ENCODE data around the gene TGM6. TPM values are rescaled to one million over a fixed set of nuclear protein-coding genes. Genes with fewer than 3 reads are reported as not detected.

Gene TGM6
- polyA plus RNA-seq, 5 donors, result not detected

GRCh38 chr20:2364044-2364443 is 16.7 kb upstream of the TGM6 start:
- no peak for DNase-seq

GRCh38 chr20:2365091-2365490 is 15.6 kb upstream of the TGM6 start:
- no peak for DNase-seq

- no peak for DNase-seq
Measured at GRCh38 chr20:2365666-2366065, 15.0 kb upstream of the TGM6 start.

- DNase-seq, result no peak
Measured at GRCh38 chr20:2368621-2369020, 12.1 kb upstream of the TGM6 start.

DNA sequence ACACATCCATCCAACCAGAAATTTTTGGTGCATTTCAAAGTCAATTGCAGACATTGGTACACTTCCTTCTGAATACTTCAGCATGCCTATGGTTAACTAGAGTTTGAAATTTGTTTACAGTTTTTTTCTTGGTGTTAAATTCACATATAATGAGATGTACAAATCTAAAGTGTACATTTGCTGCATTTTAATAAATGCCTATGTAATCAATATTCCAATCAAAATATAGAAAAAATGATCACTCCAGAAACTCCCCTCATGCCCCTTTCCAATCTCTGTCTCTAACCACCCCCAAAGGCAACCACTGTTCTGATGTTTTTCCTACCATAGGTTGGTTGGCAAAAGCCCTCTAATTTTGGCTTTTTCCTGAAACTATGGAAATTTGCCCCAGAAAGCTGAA is 7.6 kb upstream of the TGM6 start:
- DNase-seq, result no peak

DNA sequence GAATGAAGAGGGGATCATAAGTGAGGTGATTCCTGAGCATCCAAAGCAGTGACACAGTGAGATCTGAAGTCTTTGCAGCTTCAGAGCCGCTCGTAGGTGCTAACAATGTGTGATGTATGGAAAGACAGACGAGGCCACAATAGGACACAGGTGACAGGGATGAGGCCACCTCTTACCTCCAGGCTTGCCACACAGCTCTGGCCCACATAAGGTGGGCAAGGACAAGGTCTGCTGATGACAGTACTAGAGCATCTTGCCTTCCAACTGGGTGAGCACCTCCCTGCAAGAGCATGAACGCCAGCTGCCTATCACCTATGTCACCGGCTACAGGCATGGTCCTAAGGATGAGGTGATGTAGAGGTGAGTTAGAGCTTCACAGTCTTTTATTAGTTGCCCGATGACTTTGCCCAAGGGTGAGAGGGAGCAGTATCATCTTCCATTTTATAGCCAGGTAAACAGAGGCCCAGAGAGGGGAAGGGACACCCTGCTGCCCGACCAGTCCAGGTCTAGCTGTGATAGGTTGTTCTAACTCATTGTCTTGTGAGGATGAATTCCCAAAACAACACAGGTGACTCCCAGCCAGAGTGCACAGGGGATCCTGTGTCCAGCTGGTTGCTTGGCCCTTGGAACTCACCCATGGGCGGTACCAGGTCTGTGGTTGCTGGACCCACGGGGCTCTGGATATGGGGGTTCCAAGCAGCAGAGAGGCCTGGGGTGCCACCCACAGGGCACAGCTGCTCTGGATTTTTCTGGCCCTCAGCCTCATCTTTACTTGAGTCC is 6.2 kb upstream of the TGM6 start:
- DNase-seq, result no peak

GRCh38 chr20:2378893-2379292 is 1.8 kb upstream of the TGM6 start:
- no peak for DNase-seq

DNA sequence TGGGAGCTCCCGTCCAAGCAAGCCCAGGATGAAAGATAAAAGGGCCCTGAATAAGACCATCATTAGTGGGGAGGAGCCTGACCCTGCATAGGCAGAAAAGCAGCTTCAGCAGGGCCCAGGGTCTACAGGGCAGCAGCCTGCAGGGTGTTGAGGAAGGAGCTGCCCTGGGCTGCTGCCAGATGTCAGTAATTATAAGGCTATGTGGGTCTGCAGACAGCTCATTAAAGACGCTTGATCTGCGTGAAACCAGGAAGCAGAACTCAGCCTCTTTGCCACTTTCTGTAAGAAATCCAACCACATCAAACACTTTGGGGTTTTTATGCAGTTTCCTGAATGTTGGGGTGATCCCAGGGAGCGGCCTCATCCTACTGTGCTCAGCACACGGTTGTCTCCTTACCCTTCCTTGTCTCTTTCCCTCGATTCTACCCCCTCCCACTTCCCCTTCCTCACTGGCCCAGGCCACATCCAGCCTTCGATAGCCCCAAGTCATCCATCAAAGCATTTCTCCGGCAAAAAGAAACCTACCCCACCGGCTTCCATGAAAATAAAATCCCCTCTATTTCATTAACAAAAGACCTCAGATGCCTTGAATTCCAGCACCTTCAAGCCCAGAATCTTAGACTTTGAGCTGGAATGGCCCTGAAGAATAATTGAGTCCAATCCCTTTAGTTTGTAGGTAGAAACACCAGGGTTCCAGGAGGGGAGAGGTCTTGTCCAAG is 1.0 kb upstream of the TGM6 start:
- DNase-seq, result no peak

GRCh38 chr20:2381303-2381702 is 602 bp downstream of the TGM6 start:
- DNase-seq, result no peak

- no peak for DNase-seq
Measured at GRCh38 chr20:2382833-2383232, 2.1 kb downstream of the TGM6 start.

- DNase-seq, result no peak
Measured at GRCh38 chr20:2385026-2385425, 4.3 kb downstream of the TGM6 start.

DNA sequence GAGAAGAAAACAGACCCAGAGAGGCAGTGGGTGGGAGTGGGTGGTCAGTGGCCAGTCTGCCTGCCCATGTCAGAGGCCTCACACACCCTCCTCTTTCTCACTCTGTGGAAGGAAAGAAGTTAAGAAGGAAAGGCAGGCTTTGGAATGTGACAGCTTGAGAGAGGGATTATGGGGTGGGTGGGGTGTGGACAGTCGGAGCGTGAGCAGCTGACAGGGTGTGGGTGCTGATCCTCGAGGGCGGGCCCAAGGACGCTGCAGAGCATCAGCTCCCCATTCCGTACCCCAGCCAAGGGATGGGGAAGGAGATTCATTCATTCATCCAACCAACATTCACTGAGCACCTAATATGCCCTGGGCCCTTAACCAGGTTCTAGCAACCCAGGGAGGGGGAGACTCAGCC is 4.8 kb downstream of the TGM6 start:
- no peak for DNase-seq

- no peak for DNase-seq
Measured at GRCh38 chr20:2386516-2387179, 5.9 kb downstream of the TGM6 start.

- DNase-seq, result no peak
Measured at GRCh38 chr20:2387180-2387577, 6.5 kb downstream of the TGM6 start.

- no peak for DNase-seq
Measured at GRCh38 chr20:2387580-2387979, 6.9 kb downstream of the TGM6 start.

GRCh38 chr20:2390951-2391675 is 10.4 kb downstream of the TGM6 start:
- no peak for DNase-seq

GRCh38 chr20:2394411-2395055 is 13.8 kb downstream of the TGM6 start:
- DNase-seq, result no peak

GRCh38 chr20:2395136-2395535 is 14.4 kb downstream of the TGM6 start:
- no peak for DNase-seq

GRCh38 chr20:2396241-2396814 is 15.6 kb downstream of the TGM6 start:
- DNase-seq, result no peak

- DNase-seq, result no peak
Measured at GRCh38 chr20:2397091-2397490, 16.4 kb downstream of the TGM6 start.

- no peak for DNase-seq
Measured at GRCh38 chr20:2397595-2398145, 17.0 kb downstream of the TGM6 start.
